K562 (cell line): ENCODE results near the gene INTS1. TPM values are rescaled to one million over a fixed set of nuclear protein-coding genes. Genes with fewer than 3 reads are reported as not detected.
A peak's percentile ranks its signal among the peaks of the same experiment; 100 is the strongest.

Experiments used
- COPS2 ChIP-seq: fragments of 450-650 bp; conservative IDR thresholded peaks from 2 replicates; pipeline ENCODE4 v1.6.1; 2016; ENCODE audit warnings: mild to moderate bottlenecking, moderate library complexity
- DPF2 ChIP-seq: fragments of 450-650 bp; IDR thresholded peaks from 2 replicates; pipeline ENCODE4 v1.6.1; 2016
- HOMEZ ChIP-seq: fragments of 250-450 bp; sonication (Bioruptor Pico); IDR thresholded peaks from 2 replicates; pipeline ENCODE4 v1.4.0; 2020; ENCODE audit warnings: mild to moderate bottlenecking, moderate library complexity
- L3MBTL2 ChIP-seq: fragments of 450-650 bp; IDR thresholded peaks from 2 replicates; pipeline ENCODE4 v1.6.1; 2016; ENCODE audit warnings: mild to moderate bottlenecking, moderate library complexity
- MEF2D ChIP-seq: conservative IDR thresholded peaks from 2 replicates; pipeline ENCODE4 v1.6.1; 2016; ENCODE audit warnings: low read depth, missing genetic modification characterization, missing compliant biosample characterization
- MYC ChIP-seq, 2 experiments: fragments of 250-450 bp in 1 of 2; sonication (Bioruptor Pico) in 1 of 2; IDR thresholded peaks; 2 replicates each; pipeline versions ENCODE4 v1.5.1 to v1.6.1; 2012 to 2021; ENCODE audit warnings: low read depth in 2 of 2, borderline replicate concordance in 1 of 2, improper control_type of control experiment in 1 of 2, low read length in 1 of 2, mild to moderate bottlenecking in 1 of 2, moderate library complexity in 1 of 2
- NR2F6 ChIP-seq: fragments of 450-650 bp; formaldehyde crosslinking; IDR thresholded peaks from 2 replicates; pipeline ENCODE4 v1.4.0; 2020; ENCODE audit warnings: mild to moderate bottlenecking
- RREB1 ChIP-seq: fragments of 250-450 bp; sonication (Bioruptor Pico); IDR thresholded peaks from 2 replicates; pipeline ENCODE4 v1.4.0; 2020
- SMARCB1 ChIP-seq: IDR thresholded peaks from 2 replicates; pipeline ENCODE4 v1.6.1; 2011; ENCODE audit warnings: improper control_type of control experiment, low read depth; ENCODE audit not compliant: insufficient read length
- ZBTB26 ChIP-seq: fragments of 450-650 bp; formaldehyde crosslinking; IDR thresholded peaks from 2 replicates; pipeline ENCODE4 v1.4.0; 2022; ENCODE audit warnings: missing genetic modification characterization
- ZNF174 ChIP-seq: fragments of 250-450 bp; sonication (Bioruptor Pico); IDR thresholded peaks from 2 replicates; pipeline ENCODE4 v1.4.0; 2020; ENCODE audit warnings: mild to moderate bottlenecking
- ZNF644 ChIP-seq: fragments of 200-800 bp; sonication (Bioruptor generic); IDR thresholded peaks from 2 replicates; pipeline ENCODE4 v1.6.1; 2016; ENCODE audit warnings: low read depth, missing genetic modification characterization, missing compliant biosample characterization
- polyA plus RNA-seq, 8 experiments: library from polyadenylated mRNA; depleted of rRNA in 4 of 8; stranded (reverse) in 5 of 8; unstranded in 3 of 8; fragments of >200 nt; fragmentation: Nextera tagmentation in 2 of 8; fragmentation: Illumina TruSeq in 1 of 8; extraction: Ambion mirVana in 2 of 8; extraction: Trizol in 1 of 8; gene quantifications; 2 replicates each; pipeline versions ENCODE4 v1.2.1 to v1.2.3, GENCODE V29; 2011 to 2014; ENCODE audit warnings: inconsistent platforms in 1 of 8, missing spikeins in 1 of 8
- total RNA-seq, 7 experiments: library from RNA; depleted of rRNA in 6 of 7; stranded (reverse); fragments of >200 nt in 6 of 7; fragmentation: Illumina TruSeq in 2 of 7; extraction: Trizol in 2 of 7; gene quantifications; 2 replicates each; pipeline versions ENCODE4 v1.2.1 to v1.2.3, GENCODE V29; 2011 to 2021; ENCODE audit warnings: low replicate concordance in 1 of 7
- TF ChIP-seq, protein P1 (sequence below): IDR thresholded peaks from 2 replicates; pipeline ENCODE4 v1.6.1; 2011; ENCODE audit not compliant: insufficient read length; ENCODE audit errors: extremely low read depth

INTS1 gene
- total and polyA plus RNA-seq, 9 of the 15 experiments (the other 6 are each of a cell fraction or from before 2014, with no cell fraction given), result 0.34 to 119 (median 18.5) TPM

DNA sequence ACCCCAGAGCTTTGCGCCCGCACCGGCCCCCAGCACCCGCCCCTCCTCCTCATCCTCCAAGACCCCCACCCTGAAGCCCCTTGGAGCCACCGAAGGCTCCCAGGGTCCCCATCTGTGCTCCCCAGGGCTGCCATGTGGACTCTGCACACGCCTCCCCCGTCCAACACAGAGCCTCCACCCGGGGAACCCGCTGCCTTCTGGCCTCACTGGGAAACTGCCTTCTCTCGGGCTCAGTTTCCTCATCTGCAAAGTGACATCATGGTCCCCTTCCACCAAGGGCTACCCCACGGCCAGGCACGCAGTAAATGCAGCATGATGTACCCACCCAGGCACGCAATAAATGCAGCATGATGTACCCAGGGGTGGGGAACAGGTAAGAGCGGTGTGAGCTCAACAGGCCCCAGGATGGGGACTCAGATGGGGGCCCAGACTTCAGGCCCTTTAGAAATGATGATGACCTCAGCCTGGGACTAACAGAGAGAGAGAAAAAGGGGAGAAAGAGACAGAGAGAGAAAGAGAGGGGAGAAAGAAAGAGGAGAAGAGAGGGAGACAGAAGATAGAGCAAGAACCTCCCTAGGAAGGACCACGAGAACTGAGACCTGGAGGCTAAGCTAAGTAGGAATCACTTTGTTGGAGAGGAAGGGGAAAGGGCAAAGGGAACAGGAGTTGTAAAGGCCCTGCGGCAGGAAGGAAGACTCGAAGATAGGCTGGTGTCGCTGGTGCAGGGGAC lies 42.4 kb downstream of the INTS1 start (continued):
- TF ChIP-seq, protein P1, sequence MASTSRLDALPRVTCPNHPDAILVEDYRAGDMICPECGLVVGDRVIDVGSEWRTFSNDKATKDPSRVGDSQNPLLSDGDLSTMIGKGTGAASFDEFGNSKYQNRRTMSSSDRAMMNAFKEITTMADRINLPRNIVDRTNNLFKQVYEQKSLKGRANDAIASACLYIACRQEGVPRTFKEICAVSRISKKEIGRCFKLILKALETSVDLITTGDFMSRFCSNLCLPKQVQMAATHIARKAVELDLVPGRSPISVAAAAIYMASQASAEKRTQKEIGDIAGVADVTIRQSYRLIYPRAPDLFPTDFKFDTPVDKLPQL, result no peak
- TF ChIP-seq HOMEZ (CRISPR knock-in tag) (no peak), ZBTB26 (CRISPR knock-in tag) (peak; percentile 39; the same call in 1 of the 2 replicates), RREB1 (CRISPR knock-in tag) (no peak), MEF2D (tag) (0 out of 2 replicates have a peak, but pooled peaks have one; percentile 15), COPS2 (no peak), ZNF644 (tag) (no peak), L3MBTL2 (0 out of 2 replicates have a peak, but pooled peaks have one; percentile 33), MYC (IDR thresholded peaks at IDR 0.05; ENCODE audit: low read depth, low read length) (peak; percentile 9; the same call in 1 of the 2 replicates), MYC (CRISPR knock-in tag; IDR thresholded peaks at IDR 0.05; ENCODE audit: borderline replicate concordance, low read depth) (no peak), DPF2 (peak; percentile 59), SMARCB1 (no peak), ZNF174 (CRISPR knock-in tag) (no peak), NR2F6 (CRISPR knock-in tag) (no peak)
